Stimulated activated CD4-positive, alpha-beta T cell treated with anti-CD3 and anti-CD28 coated beads, TNF-alpha, amount 100 ng/mL, for 1 hour (primary cell): ENCODE data around the gene ANXA6.

ENCODE experiments used
- DNase-seq, 3 donors: peaks; one replicate each; pipeline ENCODE4 v3.0.0-alpha.2; 2020; ENCODE audit warnings: low read depth in 3 of 3, low spot score in 1 of 3

The ANXA6 gene

GRCh38 chr5:151067632-151068432 lies 89.7 kb downstream of the ANXA6 start:
- DNase-seq, result no peak

GRCh38 chr5:151066920-151067319 lies 90.7 kb downstream of the ANXA6 start:
- DNase-seq, result no peak

- no peak for DNase-seq
Measured at GRCh38 chr5:151065609-151066008, 92.0 kb downstream of the ANXA6 start.

- DNase-seq, result no peak
Measured at GRCh38 chr5:151064916-151065499, 92.6 kb downstream of the ANXA6 start.

- no peak for DNase-seq
Measured at GRCh38 chr5:151063142-151063989, 94.2 kb downstream of the ANXA6 start.

- DNase-seq, result no peak
Measured at GRCh38 chr5:151062405-151063141, 95.0 kb downstream of the ANXA6 start.

- no peak for DNase-seq
Measured at GRCh38 chr5:151060742-151061141, 96.8 kb downstream of the ANXA6 start.

GRCh38 chr5:151058891-151059489 lies 98.6 kb downstream of the ANXA6 start:
- no peak for DNase-seq

GRCh38 chr5:151058301-151058700 lies 99.3 kb downstream of the ANXA6 start:
- no peak for DNase-seq

- DNase-seq, result no peak
Measured at GRCh38 chr5:151056379-151057325, 100.9 kb downstream of the ANXA6 start.

- no peak for DNase-seq
Measured at GRCh38 chr5:151055336-151055735, 102.2 kb downstream of the ANXA6 start.

GRCh38 chr5:151054709-151055108 lies 102.9 kb downstream of the ANXA6 start:
- no peak for DNase-seq

- no peak for DNase-seq
Measured at GRCh38 chr5:151053796-151054462, 103.7 kb downstream of the ANXA6 start.

GRCh38 chr5:151052836-151053235 lies 104.7 kb downstream of the ANXA6 start:
- DNase-seq, result no peak

GRCh38 chr5:151051931-151052608 lies 105.5 kb downstream of the ANXA6 start:
- no peak for DNase-seq

- DNase-seq, result peak; percentile 13 to 54 (median 47)
Measured at GRCh38 chr5:151051066-151051930, 106.3 kb downstream of the ANXA6 start.
